GM12878 (cell line): Measurements from ENCODE around the gene MEF2C. TPM values are rescaled to one million over a fixed set of nuclear protein-coding genes. Genes with fewer than 3 reads are reported as not detected.

Experiments
- ATAC-seq: fragments of 200-7000 bp; cut with Tn5 transposase; 3 replicates; pipeline ENCODE4 v1.9.1; 2020; ENCODE audit warnings: mild to moderate bottlenecking, moderate library complexity
- BruUV-seq: library from RNA; stranded (reverse); fragments of 400-500 nt; replicated peaks from 2 replicates; lab custom pipeline; 2021; lab: Mats Ljungman, UMichigan
- CTCF ChIA-PET: fragments of 300-600 bp; sonication (Branson Sonifier 250); formaldehyde crosslinking; extraction: SDS; loops from one replicate; lab custom pipeline; 2021; ENCODE audit warnings: inconsistent platforms; lab: Yijun Ruan, JAX
- POLR2A ChIA-PET: fragments of 350-600 bp; formaldehyde crosslinking; extraction: SDS; loops from one replicate; lab custom pipeline; 2021; ENCODE audit warnings: inconsistent platforms; lab: Charles Lee
- RAD21 ChIA-PET: fragments of 300-600 bp; sonication (Branson Sonifier 250); formaldehyde crosslinking; loops from one replicate; lab custom pipeline; 2023; ENCODE audit warnings: antibody characterized with exemption; ENCODE audit not compliant: unreplicated experiment; lab: Charles Lee
- SMC1A ChIA-PET: fragments of 300-600 bp; sonication (Branson Sonifier 250); formaldehyde crosslinking; loops from one replicate; lab custom pipeline; 2023; ENCODE audit not compliant: unreplicated experiment, uncharacterized antibody; lab: Charles Lee
- DNase-seq: peaks from one replicate; pipeline ENCODE4 v3.0.0-alpha.2; 2011; ENCODE audit warnings: low read depth, low spot score
- FAIRE-seq: peaks from 3 replicates; lab custom pipeline; 2011; peaks lifted over from hg19 to GRCh38; lab: Jason Lieb, UNC
- H2AFZ ChIP-seq: 2 replicates; pipeline ENCODE4 v1.6.0; 2011; ENCODE audit warnings: low read depth, low read length, control low read depth; ENCODE audit not compliant: control insufficient read depth
- H3K27ac ChIP-seq: 2 replicates; pipeline ENCODE4 v1.5.1; 2011; ENCODE audit warnings: control low read depth; ENCODE audit not compliant: control insufficient read depth, insufficient read depth
- H3K27me3 ChIP-seq, 2 experiments: replicated peaks in 1 of 2; 2 replicates each; pipeline versions ENCODE4 v1.6.0 to v1.6.1; 2011; ENCODE audit warnings: low read length in 1 of 2; ENCODE audit not compliant: control insufficient read depth in 2 of 2, insufficient read depth in 2 of 2
- H3K36me3 ChIP-seq, 2 experiments: 2 replicates each; pipeline ENCODE4 v1.5.1; 2011; ENCODE audit warnings: low read length in 1 of 2; ENCODE audit not compliant: control insufficient read depth in 2 of 2, insufficient read depth in 2 of 2
- H3K4me1 ChIP-seq: 2 replicates; pipeline ENCODE4 v1.6.1; 2011; ENCODE audit warnings: mild to moderate bottlenecking, low read length, moderate library complexity, mixed read lengths; ENCODE audit not compliant: control insufficient read depth, insufficient read depth
- H3K4me2 ChIP-seq: 2 replicates; pipeline ENCODE4 v1.6.0; 2011; ENCODE audit warnings: control low read depth; ENCODE audit not compliant: control insufficient read depth, insufficient read depth
- H3K4me3 ChIP-seq: fragments of 200-600 bp; sonication (generic); 2 replicates; pipeline ENCODE4 v1.5.1; 2016
- H3K79me2 ChIP-seq: 2 replicates; pipeline ENCODE4 v1.6.0; 2011; ENCODE audit warnings: low read length; ENCODE audit not compliant: control insufficient read depth, insufficient read depth
- H3K9ac ChIP-seq: 2 replicates; pipeline ENCODE4 v1.8.0; 2011; ENCODE audit warnings: low read length, control low read depth, mixed read lengths; ENCODE audit not compliant: control insufficient read depth, insufficient read depth
- H3K9me3 ChIP-seq: replicated peaks from 3 replicates; pipeline ENCODE4 v1.5.1; 2011; ENCODE audit warnings: mild to moderate bottlenecking, low read length; ENCODE audit not compliant: control insufficient read depth, insufficient read depth
- H4K20me1 ChIP-seq: 2 replicates; pipeline ENCODE4 v1.6.0; 2011; ENCODE audit not compliant: control insufficient read depth, insufficient read depth
- BMI1 ChIP-seq: fragments of 450-650 bp; IDR thresholded peaks from 2 replicates; pipeline ENCODE4 v1.6.1; 2016; ENCODE audit warnings: mild to moderate bottlenecking, moderate library complexity, borderline replicate concordance
- CEBPB ChIP-seq, 2 experiments: fragments of 150-350 bp in 1 of 2; IDR thresholded peaks; 2 replicates each; pipeline ENCODE4 v1.6.1; 2012 to 2014; ENCODE audit warnings: low read depth in 2 of 2, low read length in 2 of 2, borderline replicate concordance in 1 of 2, inconsistent platforms in 1 of 2
- CHD1 ChIP-seq: IDR thresholded peaks from 2 replicates; pipeline ENCODE4 v1.6.1; 2012; ENCODE audit warnings: low read depth, low read length, improper control_type of control experiment
- EZH2 ChIP-seq: IDR thresholded peaks from 2 replicates; pipeline ENCODE4 v1.6.1; 2012; ENCODE audit warnings: low read depth, mild to moderate bottlenecking, control low read depth, inconsistent platforms, low read length, borderline replicate concordance; ENCODE audit not compliant: control insufficient read depth
- RB1 ChIP-seq: fragments of 450-650 bp; formaldehyde crosslinking; IDR thresholded peaks from 2 replicates; pipeline ENCODE4 v1.6.1; 2017; ENCODE audit warnings: mild to moderate bottlenecking, borderline replicate concordance
- SMARCA5 ChIP-seq: fragments of 450-650 bp; IDR thresholded peaks from 2 replicates; pipeline ENCODE4 v1.6.1; 2017; ENCODE audit warnings: mild to moderate bottlenecking
- STAT1 ChIP-seq: fragments of 450-650 bp; conservative IDR thresholded peaks from 2 replicates; pipeline ENCODE4 v1.6.1; 2014; ENCODE audit warnings: antibody characterized with exemption, mild to moderate bottlenecking
- TCF3 ChIP-seq: IDR thresholded peaks from 2 replicates; pipeline ENCODE4 v1.6.1; 2012; ENCODE audit warnings: low read depth, mild to moderate bottlenecking, low read length, borderline replicate concordance; ENCODE audit not compliant: insufficient read depth
- WGBS: methylation state at CpG from one replicate; pipeline ENCODE4 v1.1.6; 2016; ENCODE audit warnings: low lambda C conversion rate; ENCODE audit not compliant: insufficient replicate concordance, insufficient coverage; ENCODE audit errors: missing lambda C conversion rate; 5-methylcytosine and 5-hydroxymethylcytosine counted together
- in situ Hi-C: fragments of 300-500 bp; cut with MboI; formaldehyde crosslinking; loops from 9 replicates; pipeline ENCODE4 v1.14.3; 2018; ENCODE audit warnings: mixed read lengths
- intact Hi-C: fragments of 100-400 bp; cut with micrococcal nuclease; formaldehyde crosslinking; loops from one replicate; pipeline ENCODE4 v1.14.2; 2022; ENCODE audit not compliant: unreplicated experiment
- polyA plus RNA-seq, 11 experiments: library from polyadenylated mRNA; depleted of rRNA in 4 of 11; unstranded in 6 of 11; stranded (reverse) in 5 of 11; fragments of >200 nt; fragmentation: Nextera tagmentation in 4 of 11; fragmentation: Illumina TruSeq in 1 of 11; extraction: Ambion mirVana in 4 of 11; extraction: Trizol in 1 of 11; gene quantifications; 1 replicate in 1 of 11; 2 replicates in 10 of 11; pipeline versions ENCODE4 v1.2.1 to v1.2.3, GENCODE V29; 2011 to 2016; ENCODE audit warnings: inconsistent platforms in 2 of 11, missing spikeins in 2 of 11, low read depth in 1 of 11
- total RNA-seq, 4 experiments: library from RNA; depleted of rRNA in 3 of 4; stranded (reverse); fragments of >200 nt in 3 of 4; fragmentation: Illumina TruSeq in 1 of 4; extraction: Trizol in 1 of 4; gene quantifications; 2 replicates each; pipeline versions ENCODE4 v1.2.1 to v1.2.3, GENCODE V29; 2013 to 2021
- TF ChIP-seq, protein P1 (sequence below): fragments of 150-350 bp; IDR thresholded peaks from 2 replicates; pipeline ENCODE4 v1.6.1; 2016; ENCODE audit warnings: low read depth, low read length
- TF ChIP-seq, protein P2 (sequence below), 3 experiments: IDR thresholded peaks in 2 of 3; conservative IDR thresholded peaks in 1 of 3; 2 replicates each; pipeline ENCODE4 v1.5.1; 2011; ENCODE audit warnings: low read depth in 3 of 3, low read length in 3 of 3, mild to moderate bottlenecking in 3 of 3, control low read depth in 2 of 3, moderate library complexity in 2 of 3, inconsistent platforms in 1 of 3, mixed read lengths in 1 of 3; ENCODE audit not compliant: control insufficient read depth in 2 of 3, insufficient read depth in 1 of 3; ENCODE audit errors: extremely low read depth in 1 of 3
- TF ChIP-seq, protein P3 (sequence below): IDR thresholded peaks from 2 replicates; pipeline ENCODE4 v1.6.1; 2012; ENCODE audit warnings: low read depth, low read length, improper control_type of control experiment

The MEF2C gene
- total and polyA plus RNA-seq, 10 of the 15 experiments (the other 5 are each of a cell fraction or from before 2014, with no cell fraction given) = 104 to 225 (median 180) TPM

DNA sequence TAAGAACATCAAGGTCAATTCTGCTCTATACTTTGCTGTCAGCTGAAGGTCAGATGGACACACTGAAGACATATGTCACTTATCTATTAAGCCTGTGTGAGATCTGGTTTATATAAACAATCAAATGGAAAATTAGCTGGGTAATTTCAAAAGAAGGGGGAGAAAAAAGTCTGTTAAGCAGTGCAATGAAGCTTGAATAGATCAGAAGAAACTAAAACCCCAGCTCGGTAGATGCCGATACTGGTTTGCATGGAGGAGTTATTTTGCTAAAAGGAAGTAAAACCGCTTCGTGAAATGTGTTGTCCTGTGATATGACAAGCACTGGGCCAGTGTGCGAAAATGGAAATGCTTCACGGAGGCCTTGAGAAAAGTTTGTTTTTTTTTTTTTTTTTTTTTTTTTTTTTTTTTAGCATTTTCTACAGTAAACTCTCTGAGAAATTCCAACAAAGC, 148.8 kb downstream of the MEF2C start (continued):
- TF ChIP-seq, protein P1, sequence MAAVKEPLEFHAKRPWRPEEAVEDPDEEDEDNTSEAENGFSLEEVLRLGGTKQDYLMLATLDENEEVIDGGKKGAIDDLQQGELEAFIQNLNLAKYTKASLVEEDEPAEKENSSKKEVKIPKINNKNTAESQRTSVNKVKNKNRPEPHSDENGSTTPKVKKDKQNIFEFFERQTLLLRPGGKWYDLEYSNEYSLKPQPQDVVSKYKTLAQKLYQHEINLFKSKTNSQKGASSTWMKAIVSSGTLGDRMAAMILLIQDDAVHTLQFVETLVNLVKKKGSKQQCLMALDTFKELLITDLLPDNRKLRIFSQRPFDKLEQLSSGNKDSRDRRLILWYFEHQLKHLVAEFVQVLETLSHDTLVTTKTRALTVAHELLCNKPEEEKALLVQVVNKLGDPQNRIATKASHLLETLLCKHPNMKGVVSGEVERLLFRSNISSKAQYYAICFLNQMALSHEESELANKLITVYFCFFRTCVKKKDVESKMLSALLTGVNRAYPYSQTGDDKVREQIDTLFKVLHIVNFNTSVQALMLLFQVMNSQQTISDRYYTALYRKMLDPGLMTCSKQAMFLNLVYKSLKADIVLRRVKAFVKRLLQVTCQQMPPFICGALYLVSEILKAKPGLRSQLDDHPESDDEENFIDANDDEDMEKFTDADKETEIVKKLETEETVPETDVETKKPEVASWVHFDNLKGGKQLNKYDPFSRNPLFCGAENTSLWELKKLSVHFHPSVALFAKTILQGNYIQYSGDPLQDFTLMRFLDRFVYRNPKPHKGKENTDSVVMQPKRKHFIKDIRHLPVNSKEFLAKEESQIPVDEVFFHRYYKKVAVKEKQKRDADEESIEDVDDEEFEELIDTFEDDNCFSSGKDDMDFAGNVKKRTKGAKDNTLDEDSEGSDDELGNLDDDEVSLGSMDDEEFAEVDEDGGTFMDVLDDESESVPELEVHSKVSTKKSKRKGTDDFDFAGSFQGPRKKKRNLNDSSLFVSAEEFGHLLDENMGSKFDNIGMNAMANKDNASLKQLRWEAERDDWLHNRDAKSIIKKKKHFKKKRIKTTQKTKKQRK = no peak
- TF ChIP-seq BMI1 (peak; percentile 77; the same call in 1 of the 2 replicates), CEBPB (IDR thresholded peaks at IDR 0.05; ENCODE audit: borderline replicate concordance in 1 of 2, low read depth in 2 of 2, low read length in 2 of 2) (no peak; a peak in 2 of 4 replicates)

DNA sequence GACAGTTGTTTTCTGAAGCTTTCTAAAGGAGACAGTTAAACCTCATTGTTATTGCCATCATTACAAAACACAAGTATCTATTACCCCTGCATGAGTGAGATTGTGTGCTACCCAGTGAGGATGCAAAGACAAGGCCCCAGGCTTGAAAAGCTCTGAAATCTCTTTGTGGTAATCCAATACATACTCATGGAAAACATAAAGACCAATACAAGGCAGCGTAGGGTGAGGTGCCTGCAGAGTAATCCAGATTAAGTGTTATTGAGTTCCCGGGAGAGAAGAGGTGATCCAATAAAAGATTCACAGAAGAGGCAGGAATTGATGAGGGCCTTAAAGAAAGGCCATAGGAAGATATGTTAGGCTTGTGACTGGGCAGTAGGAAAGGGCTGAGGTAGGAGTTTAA, 150.1 kb downstream of the MEF2C start:
- Histone ChIP-seq H3K9me3 (0 out of 3 replicates have a peak, but pooled peaks cover 2% of the 10 kb centered on the region), H3K9ac (peak overlapping the region; percentile 71), H3K79me2 (peaks cover 55% of the 10 kb centered on the region), H3K27ac (peak overlapping the region; percentile 100), H3K4me3 (peak overlapping the region; percentile 8; the same call in 1 of the 2 replicates), H2AFZ (no peak overlapping the region), H3K4me1 (peaks cover 64% of the 10 kb centered on the region), H3K4me2 (peak overlapping the region; percentile 83), H3K27me3 (no peaks in the 10 kb centered on the region), H3K36me3 (peaks cover 0 to 23% of the 10 kb centered on the region in 2 experiments; a peak in 2 of 4 replicates), H4K20me1 (no peaks in the 10 kb centered on the region)
- ChIA-PET POLR2A (interaction anchor here (0.6 to 2.9 kb wide), 7 partner anchors 14 to 238 kb away, joined by 3 to 17 read pairs (median 4); no protein-coding TSS in a partner anchor), SMC1A (interaction anchor here (0.6 to 22.4 kb wide), 26 partner anchors 13 to 1099 kb away, joined by 3 to 591 read pairs (median 8); partner anchors contain the start of gene MEF2C), CTCF (interaction anchor here (0.8 to 7.3 kb wide), 10 partner anchors 12 to 996 kb away, joined by 3 to 104 read pairs (median 4); no protein-coding TSS in a partner anchor), RAD21 (interaction anchor here (0.9 to 24.9 kb wide), 22 partner anchors 8 to 1198 kb away, joined by 3 to 594 read pairs (median 5); partner anchors contain the start of gene MEF2C)
- 0% methylated on average over 2 of the region's 2 CpGs for WGBS
- no peak for ATAC-seq
- FAIRE-seq = no peak
- intact Hi-C loops = loop anchor here (1.0 to 5.0 kb wide), 7 partner anchors 94 to 704 kb away; partner anchors contain the start of gene MEF2C
- no peak for TF ChIP-seq STAT1
- TF ChIP-seq, protein P2, sequence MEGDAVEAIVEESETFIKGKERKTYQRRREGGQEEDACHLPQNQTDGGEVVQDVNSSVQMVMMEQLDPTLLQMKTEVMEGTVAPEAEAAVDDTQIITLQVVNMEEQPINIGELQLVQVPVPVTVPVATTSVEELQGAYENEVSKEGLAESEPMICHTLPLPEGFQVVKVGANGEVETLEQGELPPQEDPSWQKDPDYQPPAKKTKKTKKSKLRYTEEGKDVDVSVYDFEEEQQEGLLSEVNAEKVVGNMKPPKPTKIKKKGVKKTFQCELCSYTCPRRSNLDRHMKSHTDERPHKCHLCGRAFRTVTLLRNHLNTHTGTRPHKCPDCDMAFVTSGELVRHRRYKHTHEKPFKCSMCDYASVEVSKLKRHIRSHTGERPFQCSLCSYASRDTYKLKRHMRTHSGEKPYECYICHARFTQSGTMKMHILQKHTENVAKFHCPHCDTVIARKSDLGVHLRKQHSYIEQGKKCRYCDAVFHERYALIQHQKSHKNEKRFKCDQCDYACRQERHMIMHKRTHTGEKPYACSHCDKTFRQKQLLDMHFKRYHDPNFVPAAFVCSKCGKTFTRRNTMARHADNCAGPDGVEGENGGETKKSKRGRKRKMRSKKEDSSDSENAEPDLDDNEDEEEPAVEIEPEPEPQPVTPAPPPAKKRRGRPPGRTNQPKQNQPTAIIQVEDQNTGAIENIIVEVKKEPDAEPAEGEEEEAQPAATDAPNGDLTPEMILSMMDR (IDR thresholded peaks at IDR 0.05 in 2 of 3, conservative IDR thresholded peaks at IDR 0.05 in 1 of 3; ENCODE audit: control insufficient read depth in 2 of 3, extremely low read depth in 1 of 3, insufficient read depth in 1 of 3, low read depth in 3 of 3, low read length in 3 of 3) = 0 out of 6 replicates have a peak, but pooled peaks of 1 of the 3 experiments have one; percentile 5
- no peak for TF ChIP-seq SMARCA5
- no peak for TF ChIP-seq TCF3
- TF ChIP-seq, protein P3, sequence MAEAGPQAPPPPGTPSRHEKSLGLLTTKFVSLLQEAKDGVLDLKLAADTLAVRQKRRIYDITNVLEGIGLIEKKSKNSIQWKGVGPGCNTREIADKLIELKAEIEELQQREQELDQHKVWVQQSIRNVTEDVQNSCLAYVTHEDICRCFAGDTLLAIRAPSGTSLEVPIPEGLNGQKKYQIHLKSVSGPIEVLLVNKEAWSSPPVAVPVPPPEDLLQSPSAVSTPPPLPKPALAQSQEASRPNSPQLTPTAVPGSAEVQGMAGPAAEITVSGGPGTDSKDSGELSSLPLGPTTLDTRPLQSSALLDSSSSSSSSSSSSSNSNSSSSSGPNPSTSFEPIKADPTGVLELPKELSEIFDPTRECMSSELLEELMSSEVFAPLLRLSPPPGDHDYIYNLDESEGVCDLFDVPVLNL = no peak
- TF ChIP-seq EZH2 = no peak
- TF ChIP-seq RB1 = no peak
- TF ChIP-seq CHD1 = no peak
- no TSS peak for BruUV-seq
- in situ Hi-C loops = loop anchor here (5.0 to 10.0 kb wide), 5 partner anchors 92 to 1282 kb away; no protein-coding TSS in a partner anchor
- no peak for DNase-seq
